ENCODE measurements around the gene RALGDS.

DNA sequence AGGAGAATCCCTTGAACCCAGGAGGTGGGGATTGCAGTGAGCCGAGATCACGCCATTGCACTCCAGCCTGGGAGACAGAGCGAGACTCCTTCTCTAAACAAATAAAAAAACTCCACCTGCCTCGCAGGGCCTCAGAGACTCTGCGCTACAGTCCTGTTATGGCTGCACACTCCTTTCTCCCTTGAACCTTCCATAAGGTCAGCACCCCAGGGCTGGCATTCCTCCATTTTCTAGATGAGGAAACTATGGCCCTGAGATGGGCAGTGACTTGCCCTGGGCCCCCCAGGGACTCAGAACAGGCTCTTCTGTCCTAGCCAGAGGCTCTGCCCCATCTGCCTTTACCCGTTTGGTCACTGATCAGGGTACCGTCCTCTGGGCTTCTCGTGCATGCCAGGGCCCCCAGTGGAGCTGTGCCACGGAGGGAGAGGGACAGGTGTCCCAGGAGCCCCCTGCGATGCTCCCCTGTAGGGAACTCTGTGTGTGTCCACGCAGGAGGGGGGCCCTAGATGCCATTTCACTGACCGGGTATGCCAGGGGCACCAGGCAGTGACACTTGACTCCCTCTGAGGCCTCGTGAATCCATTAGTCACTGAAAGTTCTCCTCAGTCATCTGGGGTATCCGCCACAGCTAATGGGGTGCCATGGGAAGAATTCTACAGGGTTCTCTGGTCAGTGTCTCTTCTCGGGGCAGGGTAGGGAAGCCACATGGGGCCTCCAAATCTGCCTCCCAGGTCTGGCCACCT lies 16.2 kb downstream of the RALGDS start:
- TF ChIP-seq EGR1 (IDR thresholded peaks at IDR 0.05), result no peak
- no peak for TF ChIP-seq YY1 (IDR thresholded peaks at IDR 0.05; ENCODE audit: low read depth)
- no peak for TF ChIP-seq RAD21 (IDR thresholded peaks at IDR 0.05; ENCODE audit: low read depth)
- TF ChIP-seq, protein P1, sequence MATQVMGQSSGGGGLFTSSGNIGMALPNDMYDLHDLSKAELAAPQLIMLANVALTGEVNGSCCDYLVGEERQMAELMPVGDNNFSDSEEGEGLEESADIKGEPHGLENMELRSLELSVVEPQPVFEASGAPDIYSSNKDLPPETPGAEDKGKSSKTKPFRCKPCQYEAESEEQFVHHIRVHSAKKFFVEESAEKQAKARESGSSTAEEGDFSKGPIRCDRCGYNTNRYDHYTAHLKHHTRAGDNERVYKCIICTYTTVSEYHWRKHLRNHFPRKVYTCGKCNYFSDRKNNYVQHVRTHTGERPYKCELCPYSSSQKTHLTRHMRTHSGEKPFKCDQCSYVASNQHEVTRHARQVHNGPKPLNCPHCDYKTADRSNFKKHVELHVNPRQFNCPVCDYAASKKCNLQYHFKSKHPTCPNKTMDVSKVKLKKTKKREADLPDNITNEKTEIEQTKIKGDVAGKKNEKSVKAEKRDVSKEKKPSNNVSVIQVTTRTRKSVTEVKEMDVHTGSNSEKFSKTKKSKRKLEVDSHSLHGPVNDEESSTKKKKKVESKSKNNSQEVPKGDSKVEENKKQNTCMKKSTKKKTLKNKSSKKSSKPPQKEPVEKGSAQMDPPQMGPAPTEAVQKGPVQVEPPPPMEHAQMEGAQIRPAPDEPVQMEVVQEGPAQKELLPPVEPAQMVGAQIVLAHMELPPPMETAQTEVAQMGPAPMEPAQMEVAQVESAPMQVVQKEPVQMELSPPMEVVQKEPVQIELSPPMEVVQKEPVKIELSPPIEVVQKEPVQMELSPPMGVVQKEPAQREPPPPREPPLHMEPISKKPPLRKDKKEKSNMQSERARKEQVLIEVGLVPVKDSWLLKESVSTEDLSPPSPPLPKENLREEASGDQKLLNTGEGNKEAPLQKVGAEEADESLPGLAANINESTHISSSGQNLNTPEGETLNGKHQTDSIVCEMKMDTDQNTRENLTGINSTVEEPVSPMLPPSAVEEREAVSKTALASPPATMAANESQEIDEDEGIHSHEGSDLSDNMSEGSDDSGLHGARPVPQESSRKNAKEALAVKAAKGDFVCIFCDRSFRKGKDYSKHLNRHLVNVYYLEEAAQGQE (IDR thresholded peaks at IDR 0.05; ENCODE audit: low read depth), result no peak
- no peak for TF ChIP-seq EP300 (IDR thresholded peaks at IDR 0.05; ENCODE audit: borderline replicate concordance)
- TF ChIP-seq CREB1 (IDR thresholded peaks at IDR 0.05; ENCODE audit: low read depth), result no peak
- TF ChIP-seq TEAD4 (IDR thresholded peaks at IDR 0.05), result no peak
- TF ChIP-seq FOXM1 (IDR thresholded peaks at IDR 0.05; ENCODE audit: borderline replicate concordance, low read depth), result no peak
